Neuronal stem cell (in vitro differentiated cells): Measurements from ENCODE around the gene PATJ.
"Not testable (repeated sequence)": the region's sequence is repeated elsewhere in the genome, so short reads cannot be mapped to it uniquely, and the experiment has no call there.

Source experiments
- DNase-seq: peaks from one replicate; pipeline ENCODE4 v3.0.0-alpha.2; 2013; ENCODE audit warnings: low spot score
- H2AFZ ChIP-seq: one replicate; pipeline ENCODE4 v1.6.1; 2013; ENCODE audit warnings: mild to moderate bottlenecking, low read length, inconsistent platforms
- H2AK5ac ChIP-seq: 2 replicates; pipeline ENCODE4 v1.6.1; 2013; ENCODE audit warnings: low read depth, mild to moderate bottlenecking, inconsistent platforms, low read length, moderate library complexity, mixed read lengths
- H2BK120ac ChIP-seq: 2 replicates; pipeline ENCODE4 v1.6.1; 2013; ENCODE audit warnings: low read depth, mild to moderate bottlenecking, inconsistent platforms, low read length, moderate library complexity, mixed read lengths
- H2BK12ac ChIP-seq: one replicate; pipeline ENCODE4 v1.6.1; 2013; ENCODE audit warnings: low read length, inconsistent platforms
- H2BK15ac ChIP-seq: 2 replicates; pipeline ENCODE4 v1.6.1; 2013; ENCODE audit warnings: mild to moderate bottlenecking, low read length, inconsistent platforms, mixed read lengths
- H2BK5ac ChIP-seq: one replicate; pipeline ENCODE4 v1.6.1; 2013; ENCODE audit warnings: inconsistent platforms, mild to moderate bottlenecking, low read length, moderate library complexity
- H3K14ac ChIP-seq: one replicate; pipeline ENCODE4 v1.6.1; 2013; ENCODE audit warnings: low read length, inconsistent platforms
- H3K18ac ChIP-seq: 2 replicates; pipeline ENCODE4 v1.6.1; 2013; ENCODE audit warnings: low read length, inconsistent platforms
- H3K23ac ChIP-seq: 2 replicates; pipeline ENCODE4 v1.6.1; 2013; ENCODE audit warnings: low read depth, mild to moderate bottlenecking, mixed read lengths, low read length, inconsistent platforms; ENCODE audit not compliant: poor library complexity
- H3K27ac ChIP-seq: replicated peaks from 3 replicates; pipeline ENCODE4 v1.5.1; 2013; ENCODE audit warnings: low read length, inconsistent platforms
- H3K27me3 ChIP-seq, 3 experiments: 2 replicates each; pipeline ENCODE4 v1.6.1; 2013; ENCODE audit warnings: low read length in 3 of 3, mild to moderate bottlenecking in 2 of 3, inconsistent platforms in 1 of 3, low read depth in 1 of 3, mixed read lengths in 1 of 3, moderate library complexity in 1 of 3; ENCODE audit not compliant: control insufficient read depth in 3 of 3, insufficient read depth in 3 of 3
- H3K36me3 ChIP-seq, 2 donors: replicated peaks in 1 of 2; 2 replicates each; pipeline ENCODE4 v1.6.1; 2013; ENCODE audit warnings: low read length in 2 of 2; ENCODE audit not compliant: control insufficient read depth in 2 of 2, insufficient read depth in 2 of 2
- H3K4ac ChIP-seq: 2 replicates; pipeline ENCODE4 v1.6.1; 2013; ENCODE audit warnings: inconsistent platforms, mild to moderate bottlenecking, low read length, moderate library complexity
- H3K4me1 ChIP-seq, 2 donors: 1 replicate in 1 of 2; 2 replicates in 1 of 2; pipeline ENCODE4 v1.6.1; 2013; ENCODE audit warnings: low read length in 2 of 2, low read depth in 1 of 2; ENCODE audit not compliant: control insufficient read depth in 2 of 2, insufficient read depth in 1 of 2
- H3K4me2 ChIP-seq: one replicate; pipeline ENCODE4 v1.6.1; 2013; ENCODE audit warnings: mild to moderate bottlenecking, low read length, inconsistent platforms; ENCODE audit not compliant: insufficient read depth, poor library complexity, severe bottlenecking
- H3K4me3 ChIP-seq, 2 donors: 2 replicates each; pipeline ENCODE4 v1.5.1; 2013; ENCODE audit warnings: low read length in 2 of 2, mild to moderate bottlenecking in 2 of 2, inconsistent platforms in 1 of 2, moderate library complexity in 1 of 2
- H3K79me1 ChIP-seq: one replicate; pipeline ENCODE4 v1.6.1; 2013; ENCODE audit warnings: low read depth, mild to moderate bottlenecking, inconsistent platforms, low read length, moderate library complexity
- H3K9ac ChIP-seq: one replicate; pipeline ENCODE4 v1.6.1; 2013; ENCODE audit warnings: mild to moderate bottlenecking, low read depth, low read length, inconsistent platforms; ENCODE audit not compliant: poor library complexity
- H3K9me3 ChIP-seq, 2 donors: replicated peaks in 1 of 2; 2 replicates each; pipeline versions ENCODE3 to v1.6.1; 2013; ENCODE audit warnings: low read length in 2 of 2, mild to moderate bottlenecking in 2 of 2, inconsistent platforms in 1 of 2, low read depth in 1 of 2, mixed read lengths in 1 of 2, moderate library complexity in 1 of 2; ENCODE audit not compliant: control insufficient read depth in 2 of 2, insufficient read depth in 1 of 2
- H4K8ac ChIP-seq: one replicate; pipeline ENCODE4 v1.6.1; 2013; ENCODE audit warnings: low read depth, mild to moderate bottlenecking, inconsistent platforms, low read length, moderate library complexity
- H4K91ac ChIP-seq: one replicate; pipeline ENCODE4 v1.6.1; 2013; ENCODE audit warnings: low read length, low read depth, mild to moderate bottlenecking, inconsistent platforms; ENCODE audit not compliant: poor library complexity
- WGBS, 2 donors: extraction: QIAGEN DNeasy Blood & Tissue Kit; methylation state at CpG; one replicate each; pipeline ENCODE4 v1.1.7; 2013; ENCODE audit warnings: missing lambda C conversion rate in 2 of 2, mixed read lengths in 1 of 2; ENCODE audit not compliant: insufficient read length in 2 of 2, insufficient replicate concordance in 1 of 2; ENCODE audit errors: extremely low coverage in 2 of 2; 5-methylcytosine and 5-hydroxymethylcytosine counted together

The PATJ gene

DNA sequence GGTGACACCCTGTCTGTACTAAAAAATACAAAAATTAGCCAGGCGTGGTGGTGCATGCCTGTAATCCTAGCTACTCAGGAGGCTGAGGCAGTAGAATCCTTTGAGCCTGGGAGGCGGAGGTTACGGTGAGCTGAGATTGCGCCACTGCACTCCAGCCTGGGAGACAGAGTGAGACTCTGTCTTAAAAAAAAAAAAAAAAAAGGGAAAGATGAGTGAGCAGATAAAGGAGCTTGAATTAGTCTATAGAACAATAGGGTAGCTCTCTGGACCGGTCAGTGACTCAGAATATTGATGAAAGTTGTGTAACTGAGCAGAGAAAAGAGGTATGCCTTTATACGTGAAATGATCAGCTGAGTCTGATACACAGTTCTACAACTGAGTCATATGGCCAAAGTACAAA, 95.3 kb downstream of the PATJ start:
- not testable (repeated sequence) for H2BK120ac ChIP-seq, H2AFZ ChIP-seq, H3K4me1 ChIP-seq, H3K27ac ChIP-seq, H3K23ac ChIP-seq, H4K8ac ChIP-seq, H2BK15ac ChIP-seq, H3K4ac ChIP-seq, H3K79me1 ChIP-seq, H3K9ac ChIP-seq, H2BK5ac ChIP-seq, H3K36me3 ChIP-seq, H3K4me3 ChIP-seq, H3K27me3 ChIP-seq, H3K14ac ChIP-seq, H3K18ac ChIP-seq, H3K9me3 ChIP-seq, H4K91ac ChIP-seq, H3K4me2 ChIP-seq, DNase-seq, H2BK12ac ChIP-seq, H2AK5ac ChIP-seq
- no CpG with 5 or more reads among the region's 6 CpGs for WGBS, 2 donors

DNA sequence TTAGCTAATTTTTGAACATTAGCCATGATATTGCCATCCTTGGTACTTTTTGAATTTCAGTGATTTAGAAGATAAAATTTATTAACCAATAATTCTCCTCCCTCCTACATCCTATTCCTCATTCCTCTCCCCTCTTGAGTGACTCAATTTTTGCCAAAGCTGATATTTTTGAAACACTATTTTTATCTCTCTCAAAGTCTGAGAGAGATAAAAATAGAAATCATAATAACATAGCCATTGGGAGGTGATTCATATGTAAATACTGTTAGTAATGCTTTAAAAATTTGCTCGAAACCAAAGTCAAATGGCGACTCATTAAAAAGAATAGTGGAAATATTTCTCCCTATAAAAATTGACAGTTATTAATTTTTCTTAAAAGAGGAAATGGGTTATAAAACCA, 97.4 kb downstream of the PATJ start:
- H3K4ac ChIP-seq: no peak overlapping the region
- no peak overlapping the region for H3K23ac ChIP-seq
- no peaks in the 10 kb centered on the region for H3K27me3 ChIP-seq
- no peaks in the 10 kb centered on the region for H3K4me1 ChIP-seq
- H3K27ac ChIP-seq: no peak overlapping the region
- no peak overlapping the region for H4K8ac ChIP-seq
- H2AFZ ChIP-seq: no peak overlapping the region
- no peaks in the 10 kb centered on the region for H3K79me1 ChIP-seq
- H3K36me3 ChIP-seq: no peaks in the 10 kb centered on the region
- no peak overlapping the region for H3K4me2 ChIP-seq
- DNase-seq: no peak
- H2BK15ac ChIP-seq: no peak overlapping the region
- no peak overlapping the region for H2BK12ac ChIP-seq
- H3K4me3 ChIP-seq: no peak overlapping the region
- H2BK120ac ChIP-seq: no peak overlapping the region
- H3K9me3 ChIP-seq: no peaks in the 10 kb centered on the region
- no peak overlapping the region for H3K9ac ChIP-seq
- no peak overlapping the region for H2BK5ac ChIP-seq
- no peak overlapping the region for H4K91ac ChIP-seq
- no peak overlapping the region for H3K14ac ChIP-seq
- H2AK5ac ChIP-seq: no peak overlapping the region
- WGBS, 2 donors: no CpG with 5 or more reads among the region's 2 CpGs
- no peak overlapping the region for H3K18ac ChIP-seq

DNA sequence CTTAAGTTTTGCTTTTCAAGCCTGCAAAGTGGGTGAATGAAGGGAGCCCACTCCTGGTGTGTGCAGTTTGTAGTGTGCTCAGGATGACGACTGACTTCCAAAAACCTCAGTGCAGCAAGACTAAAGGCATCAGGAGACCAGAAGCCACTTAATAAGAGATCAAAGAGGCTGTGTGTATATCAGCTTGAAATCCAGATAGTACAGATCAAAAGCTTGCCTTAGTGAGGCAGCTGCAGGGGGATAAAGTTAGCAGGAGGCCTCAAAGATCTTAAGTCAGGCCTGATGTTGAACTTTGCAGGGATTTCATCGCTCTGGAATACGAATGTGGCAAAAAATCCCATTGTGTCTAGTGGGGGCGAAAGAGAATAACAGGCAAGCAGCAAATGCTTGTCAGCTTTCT, 99.8 kb downstream of the PATJ start:
- no peak overlapping the region for H3K4me2 ChIP-seq
- no peak overlapping the region for H3K14ac ChIP-seq
- H3K27me3 ChIP-seq: no peaks in the 10 kb centered on the region
- H2BK5ac ChIP-seq: no peak overlapping the region
- no peak overlapping the region for H4K91ac ChIP-seq
- H3K4ac ChIP-seq: no peak overlapping the region
- H2BK15ac ChIP-seq: no peak overlapping the region
- no peak for DNase-seq
- H3K18ac ChIP-seq: no peak overlapping the region
- H2AFZ ChIP-seq: no peak overlapping the region
- H3K27ac ChIP-seq: no peak overlapping the region
- H2AK5ac ChIP-seq: no peak overlapping the region
- no peak overlapping the region for H3K9ac ChIP-seq
- WGBS, 2 donors: no CpG with 5 or more reads among the region's 4 CpGs
- H3K23ac ChIP-seq: no peak overlapping the region
- H3K79me1 ChIP-seq: no peaks in the 10 kb centered on the region
- H3K4me3 ChIP-seq: no peak overlapping the region
- H2BK120ac ChIP-seq: no peak overlapping the region
- no peaks in the 10 kb centered on the region for H3K36me3 ChIP-seq
- no peaks in the 10 kb centered on the region for H3K4me1 ChIP-seq
- H3K9me3 ChIP-seq: no peaks in the 10 kb centered on the region
- no peak overlapping the region for H4K8ac ChIP-seq
- H2BK12ac ChIP-seq: no peak overlapping the region

DNA sequence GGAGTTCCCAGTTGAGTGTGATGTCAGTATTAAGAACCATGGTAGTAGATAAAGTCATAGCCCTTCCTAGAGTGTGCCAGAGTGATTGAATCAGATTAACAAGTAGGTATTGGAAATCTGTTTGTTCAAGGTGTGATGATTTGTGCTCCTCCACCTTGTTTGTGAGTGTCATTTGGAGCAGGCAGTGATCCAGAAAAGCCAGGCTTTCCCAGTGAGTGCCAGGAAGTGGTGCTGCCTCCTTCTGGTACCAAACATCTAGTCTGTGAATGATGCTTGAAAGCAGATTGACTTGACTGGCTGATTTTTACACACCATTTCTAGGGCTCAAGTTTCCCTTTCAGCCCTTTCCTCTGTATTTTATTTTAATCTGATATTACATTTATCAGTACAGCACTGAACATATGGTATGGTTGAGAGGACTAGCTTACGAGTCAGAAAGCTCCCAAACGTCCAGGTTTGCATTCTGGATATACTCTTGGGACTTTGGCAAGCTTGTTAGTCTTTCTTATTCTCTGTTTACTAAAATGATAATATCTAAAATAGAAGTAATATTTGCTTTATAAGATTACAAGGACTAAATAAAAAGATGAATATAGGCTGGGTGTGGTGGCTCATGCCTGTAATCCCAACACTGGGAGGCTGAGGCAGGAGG, 100.7 kb downstream of the PATJ start:
- H3K27me3 ChIP-seq: no peaks in the 10 kb centered on the region
- H2AFZ ChIP-seq: no peak overlapping the region
- H3K9ac ChIP-seq: no peak overlapping the region
- DNase-seq: no peak
- WGBS, 2 donors: no CpG with 5 or more reads among the region's 2 CpGs
- H3K4ac ChIP-seq: no peak overlapping the region
- H2BK120ac ChIP-seq: no peak overlapping the region
- no peak overlapping the region for H4K8ac ChIP-seq
- no peak overlapping the region for H2BK5ac ChIP-seq
- no peak overlapping the region for H3K23ac ChIP-seq
- H4K91ac ChIP-seq: no peak overlapping the region
- no peaks in the 10 kb centered on the region for H3K79me1 ChIP-seq
- no peaks in the 10 kb centered on the region for H3K4me1 ChIP-seq
- H3K18ac ChIP-seq: no peak overlapping the region
- H2AK5ac ChIP-seq: no peak overlapping the region
- no peaks in the 10 kb centered on the region for H3K36me3 ChIP-seq
- H3K27ac ChIP-seq: no peak overlapping the region
- H2BK15ac ChIP-seq: no peak overlapping the region
- H3K4me2 ChIP-seq: no peak overlapping the region
- H3K9me3 ChIP-seq: no peaks in the 10 kb centered on the region
- H3K4me3 ChIP-seq: no peak overlapping the region
- H3K14ac ChIP-seq: no peak overlapping the region
- H2BK12ac ChIP-seq: no peak overlapping the region
